ENCODE results near the gene NUCKS1.

- TF ChIP-seq, protein P1, sequence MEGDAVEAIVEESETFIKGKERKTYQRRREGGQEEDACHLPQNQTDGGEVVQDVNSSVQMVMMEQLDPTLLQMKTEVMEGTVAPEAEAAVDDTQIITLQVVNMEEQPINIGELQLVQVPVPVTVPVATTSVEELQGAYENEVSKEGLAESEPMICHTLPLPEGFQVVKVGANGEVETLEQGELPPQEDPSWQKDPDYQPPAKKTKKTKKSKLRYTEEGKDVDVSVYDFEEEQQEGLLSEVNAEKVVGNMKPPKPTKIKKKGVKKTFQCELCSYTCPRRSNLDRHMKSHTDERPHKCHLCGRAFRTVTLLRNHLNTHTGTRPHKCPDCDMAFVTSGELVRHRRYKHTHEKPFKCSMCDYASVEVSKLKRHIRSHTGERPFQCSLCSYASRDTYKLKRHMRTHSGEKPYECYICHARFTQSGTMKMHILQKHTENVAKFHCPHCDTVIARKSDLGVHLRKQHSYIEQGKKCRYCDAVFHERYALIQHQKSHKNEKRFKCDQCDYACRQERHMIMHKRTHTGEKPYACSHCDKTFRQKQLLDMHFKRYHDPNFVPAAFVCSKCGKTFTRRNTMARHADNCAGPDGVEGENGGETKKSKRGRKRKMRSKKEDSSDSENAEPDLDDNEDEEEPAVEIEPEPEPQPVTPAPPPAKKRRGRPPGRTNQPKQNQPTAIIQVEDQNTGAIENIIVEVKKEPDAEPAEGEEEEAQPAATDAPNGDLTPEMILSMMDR (IDR thresholded peaks at IDR 0.05; ENCODE audit: poor library complexity, severe bottlenecking) = no peak
- TF ChIP-seq EP300 (conservative IDR thresholded peaks at IDR 0.05; ENCODE audit: poor library complexity, severe bottlenecking) (no peak), MXI1 (conservative IDR thresholded peaks at IDR 0.05; ENCODE audit: poor library complexity, severe bottlenecking) (no peak), POLR2AphosphoS5 (IDR thresholded peaks at IDR 0.05) (no peak), EZH2 (IDR thresholded peaks at IDR 0.05; ENCODE audit: borderline replicate concordance, insufficient read depth, low read length, poor library complexity, severe bottlenecking) (no peak), SMC3 (conservative IDR thresholded peaks at IDR 0.05; ENCODE audit: poor library complexity) (no peak)
These were observed 46.9 kb downstream of the NUCKS1 start for GRCh38 chr1:205703072-205703471.

Measured in neural cell (in vitro differentiated cells).